IMR-90 (cell line): ENCODE data around the gene GOLGA8N. TPM values are rescaled to one million over a fixed set of nuclear protein-coding genes. Genes with fewer than 3 reads are reported as not detected.

Experiments used
- ATAC-seq: fragments of 200-7000 bp; cut with Tn5 transposase; 2 replicates; pipeline ENCODE4 v1.9.1; 2020; ENCODE audit warnings: low read depth, mild to moderate bottlenecking, moderate library complexity
- BruUV-seq: library from RNA; stranded (reverse); fragments of 400-500 nt; replicated peaks from 2 replicates; lab custom pipeline; 2021; lab: Mats Ljungman, UMichigan
- CTCF ChIA-PET: fragments of 300-600 bp; formaldehyde crosslinking; extraction: SDS; loops from one replicate; lab custom pipeline; 2021; ENCODE audit warnings: antibody characterized with exemption; lab: Yijun Ruan, JAX
- POLR2A ChIA-PET: fragments of 300-600 bp; sonication (Branson Sonifier 250); formaldehyde crosslinking; loops from one replicate; lab custom pipeline; 2022; ENCODE audit warnings: antibody characterized with exemption; ENCODE audit not compliant: unreplicated experiment; lab: Charles Lee
- DNase-seq: peaks from one replicate; pipeline ENCODE4 v3.0.0; 2013
- H2AFZ ChIP-seq: replicated peaks from 2 replicates; pipeline ENCODE3; 2013; ENCODE audit warnings: low read length, mild to moderate bottlenecking; ENCODE audit not compliant: poor library complexity
- H2AK5ac ChIP-seq: 2 replicates; pipeline ENCODE4 v1.6.1; 2013; ENCODE audit warnings: low read depth, low read length, inconsistent platforms
- H2AK9ac ChIP-seq: replicated peaks from 2 replicates; pipeline ENCODE3; 2013; ENCODE audit warnings: mild to moderate bottlenecking, low read depth, low read length, moderate library complexity; ENCODE audit not compliant: poor library complexity
- H2BK120ac ChIP-seq: 2 replicates; pipeline ENCODE4 v1.6.1; 2013; ENCODE audit warnings: low read depth, low read length, inconsistent platforms
- H2BK15ac ChIP-seq: 3 replicates; pipeline ENCODE4 v1.6.1; 2013; ENCODE audit warnings: low read depth, low read length, inconsistent platforms
- H2BK20ac ChIP-seq: 2 replicates; pipeline ENCODE4 v1.6.1; 2013; ENCODE audit warnings: low read depth, mild to moderate bottlenecking, inconsistent platforms, low read length, moderate library complexity
- H2BK5ac ChIP-seq: 2 replicates; pipeline ENCODE4 v1.6.1; 2013; ENCODE audit warnings: mild to moderate bottlenecking, low read depth, low read length, inconsistent platforms; ENCODE audit not compliant: poor library complexity, severe bottlenecking
- H3K14ac ChIP-seq: replicated peaks from 2 replicates; pipeline ENCODE4 v1.6.1; 2013; ENCODE audit warnings: low read depth, low read length, inconsistent platforms
- H3K18ac ChIP-seq: 2 replicates; pipeline ENCODE4 v1.6.1; 2013; ENCODE audit warnings: low read depth, low read length, control low read depth
- H3K23ac ChIP-seq: 2 replicates; pipeline ENCODE4 v1.6.1; 2013; ENCODE audit warnings: low read depth, low read length, inconsistent platforms
- H3K27ac ChIP-seq: 2 replicates; pipeline ENCODE4 v1.5.1; 2013; ENCODE audit warnings: mild to moderate bottlenecking, control low read depth, low read length; ENCODE audit not compliant: insufficient read depth
- H3K27me3 ChIP-seq: 2 replicates; pipeline ENCODE4 v1.6.1; 2013; ENCODE audit warnings: low read length; ENCODE audit not compliant: control insufficient read depth, insufficient read depth
- H3K36me3 ChIP-seq: 2 replicates; pipeline ENCODE4 v1.6.1; 2013; ENCODE audit warnings: low read length, mixed read lengths; ENCODE audit not compliant: control insufficient read depth, insufficient read depth
- H3K4ac ChIP-seq: 2 replicates; pipeline ENCODE4 v1.6.1; 2013; ENCODE audit warnings: low read depth, low read length, inconsistent platforms
- H3K4me1 ChIP-seq: 2 replicates; pipeline ENCODE4 v1.6.1; 2013; ENCODE audit warnings: low read length, mixed read lengths; ENCODE audit not compliant: control insufficient read depth, insufficient read depth
- H3K4me2 ChIP-seq: 2 replicates; pipeline ENCODE4 v1.6.1; 2013; ENCODE audit warnings: low read depth, mild to moderate bottlenecking, control low read depth, low read length, moderate library complexity
- H3K4me3 ChIP-seq: 2 replicates; pipeline ENCODE4 v1.5.1; 2013; ENCODE audit warnings: low read depth, mild to moderate bottlenecking, control low read depth, low read length, moderate library complexity; ENCODE audit not compliant: insufficient read depth
- H3K56ac ChIP-seq: 2 replicates; pipeline ENCODE4 v1.6.1; 2013; ENCODE audit warnings: low read length, inconsistent platforms; ENCODE audit not compliant: insufficient read depth; ENCODE audit errors: extremely low read depth
- H3K79me1 ChIP-seq, 2 experiments: 2 replicates each; pipeline ENCODE4 v1.6.1; 2013; ENCODE audit warnings: low read length in 2 of 2, inconsistent platforms in 1 of 2, low read depth in 1 of 2
- H3K9ac ChIP-seq: 2 replicates; pipeline ENCODE4 v1.6.1; 2013; ENCODE audit warnings: low read depth, low read length, control low read depth
- H3K9me1 ChIP-seq: 2 replicates; pipeline ENCODE4 v1.6.1; 2013; ENCODE audit warnings: low read length, inconsistent platforms; ENCODE audit not compliant: insufficient read depth
- H3K9me3 ChIP-seq: 2 replicates; pipeline ENCODE4 v1.6.1; 2013; ENCODE audit warnings: low read length; ENCODE audit not compliant: control insufficient read depth, insufficient read depth
- H4K20me1 ChIP-seq: 2 replicates; pipeline ENCODE4 v1.6.1; 2013; ENCODE audit warnings: low read length, inconsistent platforms; ENCODE audit not compliant: insufficient read depth
- H4K5ac ChIP-seq: 2 replicates; pipeline ENCODE4 v1.6.1; 2013; ENCODE audit warnings: mild to moderate bottlenecking, low read depth, low read length, control low read depth
- H4K8ac ChIP-seq, 2 experiments: 2 replicates each; pipeline ENCODE4 v1.6.1; 2013; ENCODE audit warnings: low read depth in 2 of 2, low read length in 2 of 2, control low read depth in 1 of 2, inconsistent platforms in 1 of 2
- H4K91ac ChIP-seq: 2 replicates; pipeline ENCODE4 v1.6.1; 2013; ENCODE audit warnings: low read depth, low read length, inconsistent platforms; ENCODE audit not compliant: insufficient read depth
- BHLHE40 ChIP-seq: fragments of 150-350 bp; IDR thresholded peaks from 2 replicates; pipeline ENCODE4 v1.6.1; 2016; ENCODE audit warnings: mild to moderate bottlenecking, low read depth, low read length
- CEBPB ChIP-seq: IDR thresholded peaks from 2 replicates; pipeline ENCODE4 v1.6.1; 2012; ENCODE audit warnings: low read depth, low read length, improper control_type of control experiment
- CHD1 ChIP-seq: IDR thresholded peaks from 2 replicates; pipeline ENCODE4 v1.6.1; 2012; ENCODE audit warnings: low read depth, low read length, improper control_type of control experiment
- ELK1 ChIP-seq: fragments of 150-350 bp; IDR thresholded peaks from 2 replicates; pipeline ENCODE4 v1.6.1; 2016; ENCODE audit warnings: low read depth, mild to moderate bottlenecking, low read length, moderate library complexity, borderline replicate concordance
- FOS ChIP-seq: fragments of 150-350 bp; IDR thresholded peaks from 2 replicates; pipeline ENCODE4 v1.6.1; 2016; ENCODE audit warnings: low read depth, low read length
- MAZ ChIP-seq: IDR thresholded peaks from 2 replicates; pipeline ENCODE4 v1.6.1; 2012; ENCODE audit warnings: low read depth, mild to moderate bottlenecking, low read length, improper control_type of control experiment, moderate library complexity, borderline replicate concordance
- NFE2L2 ChIP-seq: fragments of 150-350 bp; IDR thresholded peaks from 2 replicates; pipeline ENCODE4 v1.6.1; 2016; ENCODE audit warnings: low read depth, mild to moderate bottlenecking, low read length
- POLR2A ChIP-seq: IDR thresholded peaks from 2 replicates; pipeline ENCODE4 v1.6.1; 2012; ENCODE audit warnings: mild to moderate bottlenecking, low read depth, low read length
- USF2 ChIP-seq: fragments of 150-350 bp; IDR thresholded peaks from 2 replicates; pipeline ENCODE4 v1.6.1; 2017; ENCODE audit warnings: mild to moderate bottlenecking, antibody characterized with exemption, low read length, low read depth
- WGBS, 2 experiments: methylation state at CpG; one replicate each; pipeline versions ENCODE4 v1.1.5 to v1.1.7; 2013; ENCODE audit warnings: missing lambda C conversion rate in 2 of 2; ENCODE audit not compliant: insufficient read length in 1 of 2; ENCODE audit errors: extremely low coverage in 2 of 2; 5-methylcytosine and 5-hydroxymethylcytosine counted together
- dilution Hi-C: fragments of 300-500 bp; cut with HindIII; formaldehyde crosslinking; loops from one replicate; pipeline ENCODE4 v1.14.3; 2018; ENCODE audit warnings: low sequenced_read_pairs; ENCODE audit not compliant: unreplicated experiment
- in situ Hi-C: fragments of 300-500 bp; cut with MboI; formaldehyde crosslinking; loops from 3 replicates; pipeline ENCODE4 v1.14.3; 2019; ENCODE audit warnings: low sequenced_read_pairs, inconsistent platforms, mixed read lengths
- intact Hi-C: fragments of 100-400 bp; cut with micrococcal nuclease; formaldehyde crosslinking; loops from 2 replicates; pipeline ENCODE4 v1.10.0; 2022
- polyA plus RNA-seq, 3 experiments: library from polyadenylated mRNA; depleted of rRNA; stranded (reverse); fragments of >200 nt; gene quantifications; 2 replicates each; pipeline ENCODE4 v1.2.3, GENCODE V29; 2012; ENCODE audit warnings: low replicate concordance in 1 of 3
- total RNA-seq: library from RNA; depleted of rRNA; stranded (reverse); fragments of >200 nt; gene quantifications from 2 replicates; pipeline ENCODE4 v1.2.3, GENCODE V29; 2012

Gene GOLGA8N
- total and polyA plus RNA-seq, 2 of the 4 experiments (the other 2 are of a cell fraction), result 0.72 to 1.8 TPM

GRCh38 chr15:32636410-32636809, 43.2 kb downstream of the GOLGA8N start:
- Histone ChIP-seq H3K4me3 (no peak overlapping the region), H2BK5ac (no peak overlapping the region), H4K91ac (no peak overlapping the region), H4K20me1 (no peaks in the 10 kb centered on the region), H3K56ac (no peak overlapping the region), H3K27me3 (no peaks in the 10 kb centered on the region), H3K27ac (no peak overlapping the region), H3K14ac (no peak overlapping the region), H2AK9ac (no peak overlapping the region), H3K4me1 (no peaks in the 10 kb centered on the region), H3K36me3 (peaks cover 4% of the 10 kb centered on the region; the same call in 1 of the 2 replicates), H3K9me1 (no peaks in the 10 kb centered on the region), H2BK20ac (no peak overlapping the region), H4K8ac (no peak overlapping the region), H3K79me1 (peaks cover 12 to 18% of the 10 kb centered on the region in 2 experiments), H2BK120ac (no peak overlapping the region), H3K18ac (no peak overlapping the region), H2AK5ac (no peak overlapping the region), H3K23ac (no peak overlapping the region), H4K5ac (no peak overlapping the region), H2BK15ac (no peak overlapping the region), H3K4ac (no peak overlapping the region), H2AFZ (no peak overlapping the region), H3K4me2 (no peak overlapping the region), H3K9ac (no peak overlapping the region), H3K9me3 (no peaks in the 10 kb centered on the region)
- WGBS, 2 experiments, result no CpG with 5 or more reads among the region's 3 CpGs
- ATAC-seq (no peak), DNase-seq (no peak)
- BruUV-seq, result no TSS peak
- TF ChIP-seq POLR2A (no peak), CEBPB (no peak), ELK1 (no peak), BHLHE40 (no peak), NFE2L2 (no peak), MAZ (no peak), USF2 (no peak), FOS (no peak), CHD1 (no peak)
- ChIA-PET POLR2A (no interaction called here), CTCF (no interaction called here)
- intact Hi-C loops, result no loop called here
- dilution Hi-C loops, result no loop called here
- in situ Hi-C loops, result no loop called here
